ENCODE measurements around the gene NKAIN4.
"Not testable (repeated sequence)": the region's sequence is repeated elsewhere in the genome, so short reads cannot be mapped to it uniquely, and the experiment has no call there.

The NKAIN4 gene

DNA sequence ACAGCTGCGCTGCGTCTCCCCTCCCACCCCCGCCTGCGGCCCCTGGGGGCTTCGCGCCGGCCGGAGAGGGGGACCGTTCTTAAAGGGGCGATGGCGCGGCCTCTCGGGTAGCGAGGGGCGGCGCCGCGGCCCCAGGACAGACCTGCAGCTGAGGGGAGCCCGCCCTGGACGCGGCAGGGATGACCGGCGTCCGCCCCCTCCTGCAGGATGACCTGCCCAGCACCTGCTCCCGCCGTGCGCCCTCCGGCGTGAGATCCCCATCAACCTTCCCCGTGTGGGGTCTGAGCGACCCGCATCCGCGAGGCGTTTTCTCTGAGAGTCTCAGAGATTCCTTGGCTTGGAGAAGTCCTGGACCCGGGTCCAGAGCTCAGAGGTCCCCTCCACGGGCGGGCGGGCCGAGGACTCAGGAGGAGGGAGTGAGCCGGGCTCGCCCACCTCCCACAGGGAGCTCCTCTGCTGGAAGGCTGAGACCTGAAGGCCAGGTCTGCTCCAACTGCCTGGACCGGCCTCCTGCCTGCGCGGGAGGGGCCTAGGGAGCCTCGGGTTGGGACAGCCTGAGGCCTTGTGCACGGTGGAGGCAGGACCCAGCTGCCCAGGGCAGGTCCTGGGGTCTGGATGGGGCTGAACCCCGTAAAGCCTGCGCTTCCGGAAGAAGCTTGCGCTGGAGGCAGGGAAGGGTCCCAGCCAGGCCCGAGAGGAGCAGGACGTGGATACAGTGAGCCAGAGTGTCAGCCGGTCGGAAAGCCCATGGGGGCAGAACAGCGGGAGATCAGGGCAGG lies 532 bp upstream of the NKAIN4 start:
- no peak for DNase-seq

DNA sequence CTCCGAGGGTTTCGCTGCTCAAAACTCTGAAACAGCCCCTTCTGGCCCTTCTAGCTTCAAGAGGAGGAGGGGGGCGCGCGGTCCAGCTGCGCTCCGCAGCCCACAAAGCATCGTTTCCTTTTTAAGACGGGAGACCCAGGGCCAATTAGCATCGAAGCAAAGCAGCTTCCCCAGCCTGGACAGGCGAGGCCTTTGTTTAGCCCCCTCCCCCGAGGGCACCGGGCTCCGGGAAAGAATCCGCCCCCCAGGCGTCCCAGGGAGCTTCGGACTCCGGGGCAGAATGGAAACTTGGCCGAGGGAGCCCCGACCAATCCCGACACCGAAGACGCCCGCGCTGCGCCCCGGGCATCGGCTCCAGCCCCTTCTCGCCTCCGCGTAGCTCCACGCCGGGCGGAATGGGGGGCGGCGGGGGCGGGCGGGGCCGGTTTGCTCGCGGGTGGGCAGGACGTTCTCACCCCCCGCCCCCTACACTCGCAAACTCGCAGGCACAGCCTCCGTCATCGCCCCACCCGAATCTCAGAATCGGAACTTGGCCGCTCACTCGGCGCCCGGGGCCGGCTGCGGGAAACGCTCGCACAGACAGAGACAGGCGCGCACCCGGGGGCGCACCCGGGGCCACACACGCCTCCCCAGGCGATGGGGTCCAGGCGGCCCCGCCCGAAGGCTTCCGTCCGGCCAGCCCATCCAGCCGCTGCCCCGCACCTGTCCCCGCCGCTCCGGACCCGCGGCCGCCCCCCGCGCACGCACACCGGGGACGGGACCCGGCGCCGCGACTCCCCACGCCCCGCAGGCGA lies 628 bp downstream of the NKAIN4 start:
- DNase-seq: no peak

DNA sequence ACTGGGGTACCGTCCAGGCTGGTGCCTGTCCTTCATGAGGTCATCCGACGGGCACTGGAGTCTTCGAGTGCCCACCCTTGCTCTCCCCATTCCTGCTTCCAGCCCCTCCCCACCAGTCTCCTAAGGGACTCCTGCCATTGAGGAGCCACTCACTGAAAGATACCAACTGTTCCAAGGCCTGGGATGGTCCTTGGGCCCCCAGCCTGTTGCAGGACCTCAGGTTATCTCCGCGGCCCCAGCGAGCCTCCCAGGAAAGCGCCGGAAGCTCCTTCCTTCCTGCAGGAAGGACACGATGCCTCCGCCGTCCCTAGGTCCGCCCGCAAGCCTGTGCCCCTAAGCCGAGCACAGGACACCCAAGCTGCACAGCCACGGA lies 1.2 kb downstream of the NKAIN4 start:
- no peak for DNase-seq

DNA sequence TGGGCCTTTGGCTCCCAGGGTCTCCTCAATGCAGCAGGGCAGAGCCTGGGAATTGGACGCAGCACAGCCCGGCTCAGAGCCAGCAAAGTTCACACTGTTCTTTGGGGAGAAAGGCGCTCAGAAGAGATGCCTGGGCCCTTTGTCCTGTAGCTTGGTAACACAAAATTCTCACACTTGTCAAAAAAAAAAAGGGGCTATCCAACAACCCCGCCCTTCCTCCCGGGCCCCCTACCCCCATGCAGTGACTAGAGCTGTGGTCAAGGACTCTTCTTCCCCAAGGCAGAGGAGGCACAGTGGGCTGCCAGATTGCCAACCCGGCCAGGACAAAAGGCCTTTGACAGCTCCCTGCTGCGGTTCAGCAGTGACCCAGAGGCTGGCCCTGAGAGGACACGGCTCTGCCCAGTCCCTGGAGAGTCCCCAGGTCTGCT lies 2.0 kb downstream of the NKAIN4 start:
- DNase-seq: no peak

DNA sequence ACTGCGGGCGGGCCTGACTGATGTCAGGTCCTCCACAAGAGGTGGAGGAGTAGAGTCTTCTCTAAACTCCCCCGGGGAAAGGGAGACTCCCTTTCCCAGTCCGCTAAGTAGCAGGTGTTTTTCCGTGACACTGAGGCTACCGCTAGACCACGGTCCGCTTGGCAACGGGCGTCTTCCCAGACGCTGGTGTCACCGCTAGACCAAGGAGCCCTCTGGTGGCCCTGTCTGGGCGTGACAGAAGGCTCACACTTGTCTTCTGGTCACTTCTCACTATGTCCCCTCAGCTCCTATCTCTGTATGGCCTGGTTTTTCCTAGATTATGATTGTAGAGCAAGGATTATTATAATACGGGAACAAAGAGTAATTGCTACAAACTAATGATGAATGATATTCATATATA lies 2.9 kb downstream of the NKAIN4 start:
- DNase-seq: not testable (repeated sequence)

DNA sequence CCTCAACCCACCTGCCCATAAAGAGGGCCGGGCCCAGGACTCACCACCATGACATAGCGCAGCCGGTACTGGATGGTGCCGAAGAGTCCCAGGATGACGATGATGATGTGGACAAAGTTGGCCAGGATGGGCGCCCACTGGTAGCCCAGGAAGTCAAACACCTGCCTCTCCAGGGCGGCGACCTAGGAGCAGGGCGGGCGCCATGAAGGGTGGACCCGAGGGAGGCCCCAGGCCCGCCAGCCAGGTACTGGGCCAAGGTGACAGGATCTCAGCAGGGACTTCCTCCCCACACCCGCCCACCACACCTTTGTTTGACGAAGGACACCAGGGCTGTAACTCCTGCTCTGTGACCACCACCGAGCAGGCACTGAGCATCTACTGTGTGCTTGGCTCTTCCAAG lies 4.4 kb downstream of the NKAIN4 start:
- DNase-seq: no peak

DNA sequence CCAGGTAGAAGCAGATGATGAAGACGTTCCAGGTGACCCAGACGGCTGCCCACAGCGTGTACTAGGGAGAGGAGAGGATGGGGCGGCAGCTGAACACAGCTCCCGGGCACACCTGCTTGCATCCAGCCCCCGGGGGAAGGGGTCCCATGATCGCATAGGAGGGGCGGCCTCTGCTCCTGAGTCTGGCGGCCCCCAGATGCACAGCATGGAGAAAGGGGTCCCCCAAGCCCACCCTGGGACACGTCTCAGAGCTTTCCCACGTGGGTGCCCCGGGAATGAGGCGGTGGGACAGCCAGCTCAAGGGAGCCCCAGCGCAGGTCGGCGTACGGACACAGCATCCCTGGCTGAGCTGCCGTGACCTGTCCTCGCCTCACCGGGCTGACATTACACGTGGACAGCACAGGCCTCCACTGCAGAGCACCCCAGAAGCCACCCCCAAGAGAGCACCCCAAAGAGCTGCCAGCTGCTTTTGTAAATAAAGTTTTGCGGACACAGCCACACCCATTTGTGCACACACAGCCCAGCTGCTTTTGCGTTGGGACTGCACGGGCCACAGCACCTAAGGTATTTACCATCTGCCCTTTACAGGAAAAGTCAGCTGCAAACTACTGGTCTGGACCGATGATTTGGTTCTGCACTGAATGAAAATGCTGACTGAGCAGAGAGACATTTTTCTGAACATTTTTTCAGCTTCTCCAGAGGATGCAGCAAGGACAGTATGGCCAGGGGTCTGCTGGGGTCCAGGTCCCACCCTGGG lies 5.2 kb downstream of the NKAIN4 start:
- no peak for DNase-seq

DNA sequence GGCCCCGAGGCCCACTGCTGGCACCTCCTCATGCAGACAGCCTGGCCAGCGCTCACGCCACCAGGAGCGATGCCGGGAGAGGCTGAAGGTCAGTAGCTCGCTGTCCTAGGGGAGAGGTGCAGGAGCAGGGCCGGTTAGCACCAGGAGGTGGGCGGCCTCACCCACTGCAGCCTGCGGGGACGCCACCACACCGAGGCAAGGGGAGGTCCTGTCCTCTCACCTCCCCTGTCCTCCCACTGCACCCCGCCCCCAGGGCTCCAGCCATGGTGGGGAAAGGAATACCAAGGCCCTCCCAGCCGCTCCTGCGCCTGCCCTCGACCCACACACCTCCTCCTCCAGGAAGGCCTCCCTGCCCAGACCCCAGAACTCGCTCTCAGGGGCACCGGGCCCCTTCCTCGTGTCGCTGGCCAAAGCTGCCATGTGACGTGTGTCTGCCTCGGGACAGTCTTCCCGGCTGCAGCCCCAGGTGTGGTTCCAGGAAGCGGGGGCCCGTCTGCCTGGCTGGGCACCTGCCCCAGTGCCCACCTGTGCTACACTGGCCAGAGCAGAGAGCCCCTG lies 6.5 kb downstream of the NKAIN4 start:
- no peak for DNase-seq

DNA sequence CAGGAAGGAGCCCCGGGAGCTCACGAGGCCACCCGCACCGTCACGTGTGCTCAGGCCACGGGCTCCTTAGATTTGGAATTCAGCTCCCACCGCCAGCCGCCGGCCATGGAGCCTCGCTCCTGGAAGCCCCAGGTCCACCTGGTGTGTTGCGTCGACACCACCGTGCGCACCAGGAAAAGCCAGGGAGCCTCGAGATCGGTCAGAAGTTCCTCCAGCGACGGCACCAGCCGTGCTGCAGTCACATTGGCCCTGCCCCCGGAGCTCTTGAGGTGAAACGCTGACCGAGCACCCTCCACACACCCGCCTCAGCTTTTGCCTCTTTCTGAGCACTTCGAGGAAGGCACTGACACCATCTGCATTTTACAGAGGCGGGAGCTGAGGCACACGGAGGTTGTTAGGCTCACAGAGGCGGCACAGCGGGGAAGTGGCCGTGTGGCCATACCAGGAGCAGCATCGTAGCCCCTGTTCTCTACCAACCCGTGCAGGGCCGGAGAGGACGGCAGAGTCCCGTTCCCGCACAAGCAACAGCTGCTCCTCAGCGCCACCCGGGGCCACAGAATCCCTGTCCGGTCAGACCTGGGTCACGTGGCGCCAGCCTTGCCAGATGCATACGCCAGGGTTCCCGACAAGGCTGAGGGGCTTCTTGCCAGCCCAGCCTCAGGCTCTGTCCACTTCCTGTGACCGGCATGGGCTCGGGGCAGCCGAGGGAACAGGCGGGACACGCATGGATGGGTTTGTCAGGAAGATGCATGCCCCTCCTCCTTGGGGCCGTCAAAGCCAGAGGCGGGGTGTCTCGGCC lies 7.6 kb downstream of the NKAIN4 start:
- DNase-seq: no peak

DNA sequence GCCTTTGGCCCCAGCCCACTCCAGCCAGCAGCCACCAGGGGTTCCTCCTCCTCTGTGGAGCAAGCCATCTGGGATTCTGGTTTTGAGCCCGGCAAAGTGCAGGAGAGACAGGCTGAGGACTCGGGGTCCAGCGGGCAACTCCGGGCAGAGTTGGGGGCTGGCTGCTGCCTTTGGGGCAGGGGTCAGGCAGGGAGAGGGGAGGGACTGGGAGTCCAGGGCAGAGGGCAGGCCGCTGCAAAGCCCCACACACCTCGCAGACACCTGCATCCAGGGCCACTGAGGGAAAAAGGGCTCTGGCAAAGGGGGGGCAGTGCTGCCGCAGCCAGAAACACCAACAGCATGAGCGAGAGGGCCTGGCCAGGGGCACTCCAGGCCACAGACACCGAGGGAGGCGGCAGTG lies 9.8 kb downstream of the NKAIN4 start:
- no peak for DNase-seq

DNA sequence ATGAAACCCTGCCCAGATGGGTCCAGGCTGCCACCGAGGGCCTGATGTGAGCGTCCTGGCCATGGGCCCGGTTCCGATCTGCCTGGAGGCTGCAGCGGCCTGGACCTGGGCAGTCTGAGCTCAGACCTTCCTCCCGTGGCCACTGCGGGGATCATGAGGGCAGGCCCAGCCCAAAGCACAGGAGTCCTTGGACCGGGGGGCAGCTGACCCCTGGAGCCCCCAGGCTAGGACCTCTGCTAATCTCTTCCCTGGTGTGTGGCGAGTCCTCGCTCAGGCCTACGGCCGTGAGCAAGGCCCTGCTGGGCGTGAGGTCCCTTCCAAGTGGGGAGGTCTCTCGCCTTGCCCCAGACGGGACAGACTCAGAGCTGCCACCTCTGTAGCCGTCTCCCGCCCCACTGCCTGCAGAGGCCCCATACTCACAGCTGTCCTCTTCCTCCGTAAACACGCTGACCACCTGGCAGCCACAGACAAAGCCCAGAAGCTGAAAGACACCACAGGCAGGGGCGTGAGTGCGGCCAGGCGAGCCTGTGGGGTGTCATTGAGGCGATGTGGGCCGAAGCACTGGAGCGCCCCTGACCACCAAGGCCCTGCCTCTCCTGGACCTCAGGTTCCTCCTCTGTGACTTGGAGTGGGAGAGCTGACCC lies 10.5 kb downstream of the NKAIN4 start:
- DNase-seq: no peak

DNA sequence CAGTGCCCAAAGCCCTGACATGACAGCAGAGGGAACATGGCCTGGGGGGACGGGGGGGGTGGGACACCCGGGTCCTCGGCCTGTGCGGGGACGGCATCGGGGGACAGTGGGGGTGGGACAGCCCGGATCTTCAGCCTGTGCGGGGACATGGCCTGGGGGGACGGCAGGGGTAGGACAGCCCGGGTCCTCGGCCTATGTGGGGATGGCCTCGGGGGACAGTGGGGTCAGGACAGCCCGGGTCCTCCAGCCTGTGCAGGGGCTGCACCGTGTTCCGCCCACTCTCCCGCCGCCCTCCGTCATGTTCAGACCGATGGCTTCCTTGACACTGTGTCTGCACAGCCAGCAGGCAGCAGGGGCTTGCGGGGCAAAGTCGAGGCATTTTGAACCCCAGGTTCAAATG lies 11.5 kb downstream of the NKAIN4 start:
- no peak for DNase-seq

DNA sequence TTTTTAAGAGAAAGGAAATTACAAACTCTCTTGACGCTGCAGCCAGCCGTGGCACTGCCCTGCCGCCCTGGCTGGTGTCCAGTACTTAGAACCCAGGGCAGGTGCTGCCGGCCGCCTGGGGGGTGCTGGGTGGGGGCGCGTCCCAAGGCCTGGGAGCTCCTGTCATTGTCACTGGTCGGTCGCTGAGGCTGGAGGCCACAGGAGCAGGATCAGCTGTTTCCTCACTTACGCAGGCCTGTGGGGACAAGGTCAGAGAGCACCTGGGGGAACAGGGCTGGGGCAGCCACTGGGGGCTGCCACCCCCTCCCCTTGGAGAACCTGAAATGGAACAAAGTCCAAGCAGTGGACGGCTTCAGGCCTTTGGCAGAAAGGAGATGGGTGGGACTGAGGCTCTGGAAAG lies 13.0 kb downstream of the NKAIN4 start:
- no peak for DNase-seq

DNA sequence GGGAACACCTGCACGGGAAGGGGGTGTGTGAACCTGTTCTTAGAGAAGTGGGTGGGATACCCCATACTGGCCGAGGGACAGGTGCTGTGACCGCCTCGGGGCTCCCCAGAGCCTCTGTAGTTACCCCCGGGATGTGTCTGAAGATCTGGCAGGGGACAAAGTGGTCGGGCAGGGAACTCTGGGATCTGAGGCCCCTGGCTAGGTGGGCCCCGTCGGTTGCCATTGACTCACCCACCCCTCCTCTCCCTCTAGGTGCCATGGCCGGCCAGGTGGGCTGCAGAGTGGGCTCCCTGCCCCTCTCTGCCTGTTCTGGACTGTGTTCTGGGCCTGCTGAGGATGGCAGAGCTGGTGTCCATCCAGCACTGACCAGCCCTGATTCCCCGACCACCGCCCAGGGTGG lies 14.3 kb downstream of the NKAIN4 start:
- DNase-seq: no peak

DNA sequence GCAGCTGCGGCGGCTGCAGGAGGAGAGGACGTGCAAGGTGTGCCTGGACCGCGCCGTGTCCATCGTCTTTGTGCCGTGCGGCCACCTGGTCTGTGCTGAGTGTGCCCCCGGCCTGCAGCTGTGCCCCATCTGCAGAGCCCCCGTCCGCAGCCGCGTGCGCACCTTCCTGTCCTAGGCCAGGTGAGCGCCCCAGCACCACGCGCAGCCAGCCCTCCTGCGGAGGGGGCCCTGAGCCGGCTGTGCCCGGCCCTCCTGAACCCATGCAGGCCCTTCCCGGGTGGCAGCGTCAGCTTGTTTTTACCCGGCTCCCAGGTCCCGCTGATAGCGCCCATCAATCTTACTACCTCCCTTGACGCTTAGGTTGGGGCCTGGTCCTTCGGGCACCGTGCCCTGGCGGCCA lies 14.8 kb downstream of the NKAIN4 start:
- no peak for DNase-seq

DNA sequence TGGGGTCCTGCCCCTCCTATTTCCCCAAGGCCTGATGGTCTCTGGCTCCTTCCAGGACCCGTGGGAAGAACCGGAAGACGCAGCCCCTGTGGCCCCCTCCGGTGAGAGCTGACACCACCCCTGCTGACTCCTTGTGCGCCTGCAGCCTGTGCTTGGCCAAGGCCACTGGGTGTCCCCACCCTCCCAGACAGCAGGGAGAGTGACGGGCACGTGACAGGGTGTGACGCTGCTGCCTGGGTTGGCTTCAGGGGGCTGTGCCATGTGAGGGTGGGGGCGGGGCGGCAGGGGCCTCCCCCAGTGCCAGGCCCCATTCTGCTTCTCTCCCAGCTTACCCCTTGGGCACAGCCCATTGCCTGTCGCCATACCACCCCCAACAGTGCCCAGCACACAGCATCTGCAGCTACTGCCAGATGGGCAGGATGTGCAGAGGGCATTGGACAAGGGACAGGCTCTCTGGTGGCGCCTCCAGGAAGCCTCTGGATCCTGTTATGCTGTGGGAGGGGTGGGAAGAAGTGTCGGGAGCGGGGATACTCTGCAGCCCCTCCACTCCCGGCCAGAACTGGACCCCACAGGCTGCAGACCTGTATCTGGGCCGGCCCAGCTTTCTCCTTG lies 15.6 kb downstream of the NKAIN4 start:
- DNase-seq: no peak

DNA sequence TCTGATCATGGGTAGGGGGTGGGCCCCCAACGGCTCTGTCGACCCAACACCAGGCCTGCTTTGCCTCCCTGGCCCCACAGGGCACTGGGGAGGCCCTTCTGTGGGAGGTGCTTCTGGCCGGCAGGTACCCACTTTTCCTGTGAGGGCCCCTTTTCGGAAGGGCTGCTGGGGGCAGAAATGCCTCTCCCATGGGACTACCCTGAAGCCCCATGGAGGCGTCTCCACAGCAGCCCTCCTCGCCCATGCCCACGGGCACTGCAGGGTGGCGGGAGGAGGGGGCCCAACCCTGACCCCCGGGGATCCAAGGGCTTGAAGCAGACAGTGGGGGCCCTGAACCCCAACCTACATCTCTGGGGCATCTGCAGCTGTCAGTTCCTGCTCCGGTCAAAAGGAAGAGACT lies 16.2 kb downstream of the NKAIN4 start:
- DNase-seq: no peak

DNA sequence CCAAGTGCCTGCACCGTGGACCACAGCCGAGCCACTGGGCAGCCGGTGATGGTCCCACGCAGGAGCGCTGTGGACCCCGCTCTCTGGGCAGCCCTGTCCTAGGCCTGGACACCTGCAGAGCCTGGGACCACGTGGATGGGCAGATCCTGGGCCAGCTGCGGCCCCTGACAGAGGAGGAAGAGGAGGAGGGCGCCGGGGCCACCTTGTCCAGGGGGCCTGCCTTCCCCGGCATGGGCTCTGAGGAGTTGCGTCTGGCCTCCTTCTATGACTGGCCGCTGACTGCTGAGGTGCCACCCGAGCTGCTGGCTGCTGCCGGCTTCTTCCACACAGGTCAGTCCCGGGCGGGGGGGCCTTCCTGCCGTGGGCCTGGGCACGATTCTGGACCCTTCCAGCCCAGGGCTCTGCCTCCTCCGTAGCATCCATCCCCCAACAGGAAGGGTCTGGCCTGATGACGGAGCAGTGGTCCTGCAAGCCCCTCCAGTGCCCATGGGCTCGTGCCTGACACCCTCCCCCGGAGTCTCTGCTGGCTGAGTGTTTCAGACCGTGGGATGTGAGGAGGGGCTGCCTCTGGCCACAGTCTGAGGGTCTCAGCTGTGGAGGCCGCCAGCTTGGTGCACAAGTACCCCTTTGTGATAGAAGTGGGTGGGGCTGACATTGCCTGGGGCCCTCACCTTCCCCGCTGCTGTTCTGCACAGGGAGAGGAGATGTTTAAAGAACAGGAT lies 18.0 kb downstream of the NKAIN4 start:
- no peak for DNase-seq

DNA sequence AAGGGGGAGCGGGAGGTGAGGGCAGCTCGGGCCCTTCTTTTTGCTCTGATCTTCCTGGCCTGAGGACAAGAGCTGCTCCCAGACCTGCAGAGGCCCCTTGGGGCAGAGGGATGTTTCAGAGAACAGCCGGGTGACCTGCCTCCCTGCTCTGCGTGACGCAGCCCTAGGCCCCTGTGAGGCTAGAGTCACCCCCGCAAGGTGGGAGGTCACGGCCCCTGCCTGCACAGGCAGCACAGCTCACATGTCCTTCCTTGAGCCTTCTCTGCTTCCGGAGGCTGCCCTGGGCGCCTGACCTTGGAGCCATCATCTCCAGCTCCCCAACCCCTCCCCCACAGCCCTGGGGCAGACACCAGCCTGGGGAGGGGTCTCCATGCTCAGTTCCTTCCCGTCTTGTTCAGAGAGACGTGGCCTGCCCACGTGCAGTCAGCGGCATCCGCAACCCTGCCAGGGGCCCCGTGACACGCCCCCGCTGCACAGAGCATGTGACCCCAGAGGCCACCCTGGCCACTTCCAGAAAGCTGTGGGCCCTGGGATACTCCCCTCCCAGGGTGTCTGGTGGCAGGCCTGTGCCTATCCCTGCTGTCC lies 18.8 kb downstream of the NKAIN4 start, which contains the start of gene BIRC7:
Gene BIRC7 (plus strand): TSS at position 507 of the 585 bp plus-strand sequence. CDS start 192 bp downstream, outside the sequence.
- DNase-seq: no peak

DNA sequence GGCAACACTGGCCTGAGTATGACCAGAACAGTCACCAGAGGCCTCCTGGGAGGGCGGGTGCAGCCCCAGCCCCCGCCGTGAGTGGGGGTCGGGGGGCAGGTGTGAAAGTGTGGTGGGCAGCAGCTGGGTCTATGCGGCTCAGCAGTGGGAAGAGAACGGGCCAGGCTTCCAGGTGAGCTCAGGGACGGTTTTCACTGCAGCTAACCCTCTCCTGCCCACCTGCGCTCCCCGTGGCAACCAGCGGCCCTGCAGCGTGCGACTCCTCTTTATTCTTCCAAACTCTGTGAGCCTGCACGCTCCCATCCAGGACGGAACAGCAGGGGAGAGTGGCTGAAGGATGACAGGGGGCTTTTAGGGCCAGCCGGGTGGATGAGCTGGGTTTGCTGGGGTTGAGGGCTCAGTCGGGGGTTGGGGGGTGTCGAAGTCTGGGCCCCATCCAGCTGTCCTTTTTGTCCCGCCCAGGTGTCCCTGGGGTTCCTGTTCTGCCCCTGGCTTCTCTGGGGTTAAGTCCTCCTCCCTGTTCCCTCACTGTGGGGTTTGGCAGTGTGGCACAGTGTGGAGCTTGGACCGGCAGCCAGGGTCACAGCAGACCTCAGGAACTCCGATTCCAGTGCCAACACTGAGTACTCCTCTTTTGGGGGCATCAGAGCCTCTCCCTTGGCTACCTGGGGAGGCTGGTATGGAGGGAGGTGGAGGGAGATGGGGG lies 19.4 kb downstream of the NKAIN4 start:
- peak; percentile 69 for DNase-seq

All from NCI-H2171 (cell line).